Activated gamma-delta T cell treated with anti-CD3 and anti-CD28 coated beads, Interleukin-2, amount 50 U/mL, for 16 hours (primary cell): Measurements from ENCODE around the gene BLVRB.
"Not testable (repeated sequence)": the region's sequence is repeated elsewhere in the genome, so short reads cannot be mapped to it uniquely, and the experiment has no call there.

Source experiments
- DNase-seq: peaks from one replicate; pipeline ENCODE4 v3.0.0-alpha.2; 2020; ENCODE audit warnings: low read depth

BLVRB gene

GRCh38 chr19:40422748-40423566, 42.6 kb downstream of the BLVRB start:
- no peak for DNase-seq

GRCh38 chr19:40421993-40422747, 43.4 kb downstream of the BLVRB start:
- DNase-seq = no peak

- DNase-seq = peak; percentile 49
Measured at GRCh38 chr19:40420766-40421765, 44.5 kb downstream of the BLVRB start.

GRCh38 chr19:40420451-40420765, 45.1 kb downstream of the BLVRB start:
- no peak for DNase-seq

- no peak for DNase-seq
Measured at GRCh38 chr19:40419780-40420179, 45.8 kb downstream of the BLVRB start.

GRCh38 chr19:40419066-40419612, 46.4 kb downstream of the BLVRB start:
- no peak for DNase-seq

- no peak for DNase-seq
Measured at GRCh38 chr19:40418040-40418439, 47.5 kb downstream of the BLVRB start.

GRCh38 chr19:40417643-40417981, 47.9 kb downstream of the BLVRB start:
- DNase-seq = no peak

- no peak for DNase-seq
Measured at GRCh38 chr19:40416918-40417642, 48.5 kb downstream of the BLVRB start.

GRCh38 chr19:40415768-40416167, 49.8 kb downstream of the BLVRB start:
- no peak for DNase-seq

- no peak for DNase-seq
Measured at GRCh38 chr19:40414542-40415535, 50.7 kb downstream of the BLVRB start.

GRCh38 chr19:40413291-40413845, 52.2 kb downstream of the BLVRB start, which contains the start of gene PRX:
Gene PRX (minus strand): TSS chr19:40413378. CDS start chr19:40407932, 5,446 bp downstream.
- no peak for DNase-seq

GRCh38 chr19:40412866-40413265, 52.7 kb downstream of the BLVRB start:
- no peak for DNase-seq

GRCh38 chr19:40411958-40412499, 53.5 kb downstream of the BLVRB start:
- no peak for DNase-seq

- DNase-seq = no peak
Measured at GRCh38 chr19:40411125-40411842, 54.3 kb downstream of the BLVRB start.

GRCh38 chr19:40410030-40410389, 55.5 kb downstream of the BLVRB start:
- no peak for DNase-seq

GRCh38 chr19:40408598-40408925, 57.0 kb downstream of the BLVRB start:
- DNase-seq = not testable (repeated sequence)

GRCh38 chr19:40407714-40408597, 57.6 kb downstream of the BLVRB start:
- DNase-seq = no peak
